ENCODE results near the gene ZNF827.

- TF ChIP-seq POLR2A (IDR thresholded peaks at IDR 0.05) = no peak
- TF ChIP-seq, protein P1, sequence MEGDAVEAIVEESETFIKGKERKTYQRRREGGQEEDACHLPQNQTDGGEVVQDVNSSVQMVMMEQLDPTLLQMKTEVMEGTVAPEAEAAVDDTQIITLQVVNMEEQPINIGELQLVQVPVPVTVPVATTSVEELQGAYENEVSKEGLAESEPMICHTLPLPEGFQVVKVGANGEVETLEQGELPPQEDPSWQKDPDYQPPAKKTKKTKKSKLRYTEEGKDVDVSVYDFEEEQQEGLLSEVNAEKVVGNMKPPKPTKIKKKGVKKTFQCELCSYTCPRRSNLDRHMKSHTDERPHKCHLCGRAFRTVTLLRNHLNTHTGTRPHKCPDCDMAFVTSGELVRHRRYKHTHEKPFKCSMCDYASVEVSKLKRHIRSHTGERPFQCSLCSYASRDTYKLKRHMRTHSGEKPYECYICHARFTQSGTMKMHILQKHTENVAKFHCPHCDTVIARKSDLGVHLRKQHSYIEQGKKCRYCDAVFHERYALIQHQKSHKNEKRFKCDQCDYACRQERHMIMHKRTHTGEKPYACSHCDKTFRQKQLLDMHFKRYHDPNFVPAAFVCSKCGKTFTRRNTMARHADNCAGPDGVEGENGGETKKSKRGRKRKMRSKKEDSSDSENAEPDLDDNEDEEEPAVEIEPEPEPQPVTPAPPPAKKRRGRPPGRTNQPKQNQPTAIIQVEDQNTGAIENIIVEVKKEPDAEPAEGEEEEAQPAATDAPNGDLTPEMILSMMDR (IDR thresholded peaks at IDR 0.05 in 8 of 11, conservative IDR thresholded peaks at IDR 0.05 in 3 of 11) = no peak
These were observed 99.5 kb downstream of the ZNF827 start for GRCh38 chr4:145839151-145839550.

Measured in spleen (tissue), 7 donors.